ENCODE data around the gene RSRP1.

The RSRP1 gene

GRCh38 chr1:25216123-25216522 lies 31.1 kb downstream of the RSRP1 start:
- no peak for DNase-seq

- no peak for DNase-seq
These were observed 34.5 kb downstream of the RSRP1 start for GRCh38 chr1:25212725-25213124.

- DNase-seq = no peak
These were observed 36.5 kb downstream of the RSRP1 start for GRCh38 chr1:25210728-25211127.

- no peak for DNase-seq
These were observed 37.7 kb downstream of the RSRP1 start for GRCh38 chr1:25209516-25209915.

GRCh38 chr1:25208561-25209222 lies 38.6 kb downstream of the RSRP1 start:
- no peak for DNase-seq

- DNase-seq = no peak
These were observed 39.2 kb downstream of the RSRP1 start for GRCh38 chr1:25208092-25208491.

GRCh38 chr1:25206201-25206600 lies 41.1 kb downstream of the RSRP1 start:
- no peak for DNase-seq

GRCh38 chr1:25205786-25206185 lies 41.5 kb downstream of the RSRP1 start:
- DNase-seq = no peak

GRCh38 chr1:25204797-25205480 lies 42.3 kb downstream of the RSRP1 start:
- DNase-seq = peak; percentile 56

GRCh38 chr1:25201006-25201405 lies 46.2 kb downstream of the RSRP1 start:
- DNase-seq = no peak

GRCh38 chr1:25199819-25200620 lies 47.2 kb downstream of the RSRP1 start:
- no peak for DNase-seq

GRCh38 chr1:25198663-25199252 lies 48.5 kb downstream of the RSRP1 start:
- DNase-seq = no peak

GRCh38 chr1:25197982-25198662 lies 49.1 kb downstream of the RSRP1 start:
- DNase-seq = no peak

- no peak for DNase-seq
These were observed 49.8 kb downstream of the RSRP1 start for GRCh38 chr1:25197235-25197975.

- DNase-seq = no peak
These were observed 50.4 kb downstream of the RSRP1 start for GRCh38 chr1:25196830-25197229.

GRCh38 chr1:25195835-25196234 lies 51.4 kb downstream of the RSRP1 start:
- DNase-seq = no peak

GRCh38 chr1:25194572-25195020 lies 52.7 kb downstream of the RSRP1 start:
- DNase-seq = no peak

- DNase-seq = no peak
These were observed 53.2 kb downstream of the RSRP1 start for GRCh38 chr1:25194054-25194453.

GRCh38 chr1:25193229-25193628 lies 54.0 kb downstream of the RSRP1 start:
- DNase-seq = no peak
